Peyer's patch (tissue), 4 donors: ENCODE measurements around the gene NRG3. TPM values are rescaled to one million over a fixed set of nuclear protein-coding genes. Genes with fewer than 3 reads are reported as not detected.

Source experiments
- DNase-seq, 3 donors: peaks; one replicate each; pipeline ENCODE4 v3.0.0-alpha.2; 2017 to 2019
- H3K27ac ChIP-seq, 4 donors: fragments of 200-600 bp; sonication (generic); one replicate each; pipeline ENCODE4 v1.5.1; 2016 to 2019
- H3K27me3 ChIP-seq, 2 donors: fragments of 200-600 bp; sonication (generic); one replicate each; pipeline ENCODE4 v1.5.1; 2019
- H3K36me3 ChIP-seq, 3 donors: fragments of 200-600 bp; sonication (generic); one replicate each; pipeline ENCODE4 v1.5.1; 2016 to 2019
- H3K4me1 ChIP-seq, 4 donors: fragments of 200-600 bp; sonication (generic); one replicate each; pipeline ENCODE4 v1.5.1; 2016 to 2019
- H3K4me3 ChIP-seq, 4 donors: fragments of 200-600 bp; sonication (generic); 1 replicate in 3 of 4; 2 replicates in 1 of 4; pipeline ENCODE4 v1.5.1; 2016 to 2019; ENCODE audit warnings: mild to moderate bottlenecking in 1 of 4
- H3K9me3 ChIP-seq, 4 donors: fragments of 200-600 bp; sonication (generic); one replicate each; pipeline ENCODE4 v1.5.1; 2016 to 2019; ENCODE audit warnings: mild to moderate bottlenecking in 1 of 4
- CTCF ChIP-seq, 6 experiments: fragments of 450-650 bp in 4 of 6; fragments of 200-600 bp in 2 of 6; sonication (generic) in 1 of 6; IDR thresholded peaks; one replicate each; pipeline ENCODE4 v1.5.1; 2017 to 2019; ENCODE audit warnings: antibody characterized with exemption in 6 of 6, mild to moderate bottlenecking in 3 of 6, moderate library complexity in 1 of 6
- POLR2A ChIP-seq, 2 donors: fragments of 450-650 bp; IDR thresholded peaks; one replicate each; pipeline ENCODE4 v1.5.1; 2017; ENCODE audit warnings: antibody characterized with exemption in 2 of 2, mild to moderate bottlenecking in 2 of 2, moderate library complexity in 2 of 2
- total RNA-seq, 4 donors: library from RNA; depleted of rRNA; stranded (reverse); fragments of >200 nt; gene quantifications; one replicate each; pipeline ENCODE4 v1.1.0, GENCODE V29; 2016

Gene NRG3
- total RNA-seq, 4 donors from 2014 or later, result not detected

GRCh38 chr10:82908751-82909150 is 1033.8 kb downstream of the NRG3 start:
- Histone ChIP-seq H3K4me3 (no peak overlapping the region), H3K36me3 (no peaks in the 10 kb centered on the region), H3K27me3 (no peaks in the 10 kb centered on the region), H3K27ac (no peak overlapping the region), H3K4me1 (no peaks in the 10 kb centered on the region), H3K9me3 (no peaks in the 10 kb centered on the region)
- DNase-seq, result no peak
- no peak for TF ChIP-seq POLR2A (IDR thresholded peaks at IDR 0.05)
- no peak for TF ChIP-seq CTCF (IDR thresholded peaks at IDR 0.05)

- Histone ChIP-seq H3K4me3 (no peak overlapping the region), H3K9me3 (no peaks in the 10 kb centered on the region), H3K4me1 (no peaks in the 10 kb centered on the region), H3K36me3 (no peaks in the 10 kb centered on the region), H3K27ac (no peak overlapping the region), H3K27me3 (no peaks in the 10 kb centered on the region)
- TF ChIP-seq POLR2A (IDR thresholded peaks at IDR 0.05) (no peak), CTCF (IDR thresholded peaks at IDR 0.05) (no peak)
- DNase-seq, result no peak
These were observed 1035.3 kb downstream of the NRG3 start for GRCh38 chr10:82910301-82910700.

GRCh38 chr10:82914655-82915136 is 1039.7 kb downstream of the NRG3 start:
- Histone ChIP-seq H3K27me3 (no peaks in the 10 kb centered on the region), H3K4me1 (no peaks in the 10 kb centered on the region), H3K27ac (no peak overlapping the region), H3K9me3 (no peaks in the 10 kb centered on the region), H3K4me3 (no peak overlapping the region), H3K36me3 (no peaks in the 10 kb centered on the region)
- no peak for DNase-seq
- TF ChIP-seq CTCF (IDR thresholded peaks at IDR 0.05) (no peak), POLR2A (IDR thresholded peaks at IDR 0.05) (no peak)

GRCh38 chr10:82916941-82917340 is 1041.9 kb downstream of the NRG3 start:
- no peaks in the 10 kb centered on the region for H3K36me3 ChIP-seq
- no peak overlapping the region for H3K27ac ChIP-seq
- DNase-seq, result no peak
- TF ChIP-seq POLR2A (IDR thresholded peaks at IDR 0.05), result no peak
- TF ChIP-seq CTCF (IDR thresholded peaks at IDR 0.05), result no peak
- H3K4me3 ChIP-seq, result no peak overlapping the region
- H3K4me1 ChIP-seq, result no peaks in the 10 kb centered on the region
- H3K27me3 ChIP-seq, result no peaks in the 10 kb centered on the region
- no peaks in the 10 kb centered on the region for H3K9me3 ChIP-seq

- Histone ChIP-seq H3K4me3 (no peak overlapping the region), H3K4me1 (no peaks in the 10 kb centered on the region), H3K9me3 (no peaks in the 10 kb centered on the region), H3K27me3 (no peaks in the 10 kb centered on the region), H3K27ac (no peak overlapping the region), H3K36me3 (no peaks in the 10 kb centered on the region)
- no peak for TF ChIP-seq CTCF (IDR thresholded peaks at IDR 0.05)
- TF ChIP-seq POLR2A (IDR thresholded peaks at IDR 0.05), result no peak
- no peak for DNase-seq
These were observed 1043.0 kb downstream of the NRG3 start for GRCh38 chr10:82918022-82918421.

GRCh38 chr10:82922046-82922445 is 1047.1 kb downstream of the NRG3 start:
- Histone ChIP-seq H3K4me3 (no peak overlapping the region), H3K4me1 (no peaks in the 10 kb centered on the region), H3K27ac (no peak overlapping the region), H3K9me3 (no peaks in the 10 kb centered on the region), H3K36me3 (no peaks in the 10 kb centered on the region), H3K27me3 (no peaks in the 10 kb centered on the region)
- no peak for DNase-seq
- TF ChIP-seq CTCF (IDR thresholded peaks at IDR 0.05), result no peak
- no peak for TF ChIP-seq POLR2A (IDR thresholded peaks at IDR 0.05)
